Measurements from ENCODE around the gene DNM3.

DNM3 gene

GRCh38 chr1:172241540-172241939, 400.2 kb downstream of the DNM3 start:
- H3K9me3 ChIP-seq (ENCODE audit: control insufficient read depth, insufficient read depth, low read length), result no peaks in the 10 kb centered on the region
- no peak overlapping the region for H3K9ac ChIP-seq (ENCODE audit: low read depth, low read length)
- H3K4me1 ChIP-seq (ENCODE audit: insufficient read depth, low read length), result no peaks in the 10 kb centered on the region
- H3K36me3 ChIP-seq (ENCODE audit: insufficient read depth, low read length), result no peaks in the 10 kb centered on the region

- H3K9ac ChIP-seq (ENCODE audit: low read depth, low read length), result no peak overlapping the region
- H3K9me3 ChIP-seq (ENCODE audit: control insufficient read depth, insufficient read depth, low read length), result no peaks in the 10 kb centered on the region
- H3K36me3 ChIP-seq (ENCODE audit: insufficient read depth, low read length), result no peaks in the 10 kb centered on the region
- H3K4me1 ChIP-seq (ENCODE audit: insufficient read depth, low read length), result no peaks in the 10 kb centered on the region
Observed at GRCh38 chr1:172244865-172245264, 403.6 kb downstream of the DNM3 start.

GRCh38 chr1:172245788-172246187, 404.5 kb downstream of the DNM3 start:
- Histone ChIP-seq H3K9me3 (ENCODE audit: control insufficient read depth, insufficient read depth, low read length) (no peaks in the 10 kb centered on the region), H3K9ac (ENCODE audit: low read depth, low read length) (no peak overlapping the region)

GRCh38 chr1:172246521-172247390, 405.5 kb downstream of the DNM3 start:
- no peaks in the 10 kb centered on the region for H3K9me3 ChIP-seq (ENCODE audit: control insufficient read depth, insufficient read depth, low read length)
- no peaks in the 10 kb centered on the region for H3K36me3 ChIP-seq (ENCODE audit: insufficient read depth, low read length)
- no peaks in the 10 kb centered on the region for H3K4me1 ChIP-seq (ENCODE audit: insufficient read depth, low read length)
- H3K9ac ChIP-seq (ENCODE audit: low read depth, low read length), result no peak overlapping the region

More at GRCh38 chr1:172245788-172246187, 404.5 kb downstream of the DNM3 start:
- Histone ChIP-seq H3K4me1 (ENCODE audit: insufficient read depth, low read length) (no peaks in the 10 kb centered on the region), H3K36me3 (ENCODE audit: insufficient read depth, low read length) (no peaks in the 10 kb centered on the region)

GRCh38 chr1:172251486-172251885, 410.2 kb downstream of the DNM3 start:
- Histone ChIP-seq H3K36me3 (ENCODE audit: insufficient read depth, low read length) (no peaks in the 10 kb centered on the region), H3K4me1 (ENCODE audit: insufficient read depth, low read length) (peaks cover 10% of the 10 kb centered on the region; the same call in 1 of the 2 replicates), H3K9me3 (ENCODE audit: control insufficient read depth, insufficient read depth, low read length) (no peaks in the 10 kb centered on the region), H3K9ac (ENCODE audit: low read depth, low read length) (no peak overlapping the region)

DNA sequence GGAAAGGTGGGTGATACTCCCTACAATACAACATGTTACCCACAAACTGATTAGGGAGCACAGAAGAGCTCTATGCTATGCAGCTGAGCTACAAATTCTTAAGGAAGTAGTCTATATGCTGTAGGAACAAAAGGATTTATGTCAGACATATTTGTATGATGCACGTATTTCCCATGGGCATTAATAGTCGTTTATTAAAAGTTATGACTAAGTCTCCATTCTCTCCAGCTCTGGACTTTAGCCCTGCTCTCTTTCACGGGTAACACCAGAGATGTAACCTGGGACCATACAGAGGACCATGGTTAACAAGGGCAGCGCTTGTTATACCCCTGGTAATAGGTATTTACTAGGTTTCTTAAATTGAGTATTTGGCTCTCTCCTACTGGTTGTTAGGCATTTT, 411.0 kb downstream of the DNM3 start:
- H3K9me3 ChIP-seq (ENCODE audit: control insufficient read depth, insufficient read depth, low read length), result no peaks in the 10 kb centered on the region
- no peak overlapping the region for H3K9ac ChIP-seq (ENCODE audit: low read depth, low read length)
- H3K36me3 ChIP-seq (ENCODE audit: insufficient read depth, low read length), result no peaks in the 10 kb centered on the region
- peaks cover 10% of the 10 kb centered on the region; the same call in 1 of the 2 replicates for H3K4me1 ChIP-seq (ENCODE audit: insufficient read depth, low read length)

DNA sequence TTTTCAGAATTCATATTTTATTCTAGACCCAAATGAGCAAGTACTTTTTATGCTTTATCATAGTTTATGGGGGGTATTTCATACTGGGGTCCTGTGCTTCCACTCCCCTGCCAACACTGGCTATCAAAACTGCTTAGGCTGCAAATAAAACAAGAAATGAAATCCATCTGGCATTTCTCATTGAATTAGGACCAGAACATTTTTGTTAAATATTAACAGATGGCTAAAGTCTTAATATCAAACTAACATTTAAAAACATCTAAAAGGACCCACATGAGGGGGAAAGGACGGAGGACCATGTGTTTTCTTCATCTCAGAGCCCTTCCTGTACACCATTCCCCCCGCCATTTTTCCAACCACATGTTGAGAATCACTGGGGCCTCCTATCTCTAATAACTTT, 411.7 kb downstream of the DNM3 start:
- Histone ChIP-seq H3K9me3 (ENCODE audit: control insufficient read depth, insufficient read depth, low read length) (no peaks in the 10 kb centered on the region), H3K9ac (ENCODE audit: low read depth, low read length) (no peak overlapping the region), H3K36me3 (ENCODE audit: insufficient read depth, low read length) (no peaks in the 10 kb centered on the region), H3K4me1 (ENCODE audit: insufficient read depth, low read length) (peaks cover 10% of the 10 kb centered on the region; the same call in 1 of the 2 replicates)

GRCh38 chr1:172254521-172255222, 413.4 kb downstream of the DNM3 start:
- Histone ChIP-seq H3K4me1 (ENCODE audit: insufficient read depth, low read length) (peaks cover 10% of the 10 kb centered on the region; the same call in 1 of the 2 replicates), H3K9me3 (ENCODE audit: control insufficient read depth, insufficient read depth, low read length) (no peaks in the 10 kb centered on the region), H3K9ac (ENCODE audit: low read depth, low read length) (no peak overlapping the region), H3K36me3 (ENCODE audit: insufficient read depth, low read length) (no peaks in the 10 kb centered on the region)

- Histone ChIP-seq H3K4me1 (ENCODE audit: insufficient read depth, low read length) (peaks cover 10% of the 10 kb centered on the region; the same call in 1 of the 2 replicates), H3K9ac (ENCODE audit: low read depth, low read length) (no peak overlapping the region), H3K36me3 (ENCODE audit: insufficient read depth, low read length) (no peaks in the 10 kb centered on the region), H3K9me3 (ENCODE audit: control insufficient read depth, insufficient read depth, low read length) (no peaks in the 10 kb centered on the region)
Observed at GRCh38 chr1:172255223-172255560, 413.9 kb downstream of the DNM3 start.

GRCh38 chr1:172265905-172266304, 424.6 kb downstream of the DNM3 start:
- Histone ChIP-seq H3K9ac (ENCODE audit: low read depth, low read length) (no peak overlapping the region), H3K4me1 (ENCODE audit: insufficient read depth, low read length) (peaks cover 5% of the 10 kb centered on the region), H3K9me3 (ENCODE audit: control insufficient read depth, insufficient read depth, low read length) (no peaks in the 10 kb centered on the region), H3K36me3 (ENCODE audit: insufficient read depth, low read length) (no peaks in the 10 kb centered on the region)

GRCh38 chr1:172266528-172267174, 425.4 kb downstream of the DNM3 start:
- H3K9me3 ChIP-seq (ENCODE audit: control insufficient read depth, insufficient read depth, low read length), result peaks cover 3% of the 10 kb centered on the region; the same call in 1 of the 2 replicates
- H3K4me1 ChIP-seq (ENCODE audit: insufficient read depth, low read length), result peaks cover 5% of the 10 kb centered on the region
- H3K9ac ChIP-seq (ENCODE audit: low read depth, low read length), result no peak overlapping the region

DNA sequence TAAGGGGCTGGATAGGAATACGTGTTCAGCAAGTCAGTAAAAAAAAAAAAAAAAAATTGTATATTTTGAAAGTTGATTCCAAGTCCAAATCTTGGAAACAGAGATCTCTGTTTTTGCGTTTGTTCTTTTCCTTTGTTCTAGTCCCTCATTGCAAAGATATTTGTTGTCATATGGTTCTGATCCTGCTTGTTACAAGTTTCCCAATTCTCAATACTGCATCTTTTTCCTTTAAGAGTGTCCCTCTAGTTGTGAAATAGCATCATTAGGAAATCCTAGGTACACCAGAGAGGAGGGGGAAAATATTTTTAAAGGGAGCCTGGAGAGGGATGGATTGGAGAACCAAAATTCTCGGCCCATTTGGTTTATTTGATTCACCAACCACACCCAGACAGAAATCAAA, 426.9 kb downstream of the DNM3 start:
- Histone ChIP-seq H3K36me3 (ENCODE audit: insufficient read depth, low read length) (no peaks in the 10 kb centered on the region), H3K4me1 (ENCODE audit: insufficient read depth, low read length) (peaks cover 5% of the 10 kb centered on the region), H3K9ac (ENCODE audit: low read depth, low read length) (no peak overlapping the region), H3K9me3 (ENCODE audit: control insufficient read depth, insufficient read depth, low read length) (peaks cover 3% of the 10 kb centered on the region; the same call in 1 of the 2 replicates)

More at GRCh38 chr1:172266528-172267174, 425.4 kb downstream of the DNM3 start:
- no peaks in the 10 kb centered on the region for H3K36me3 ChIP-seq (ENCODE audit: insufficient read depth, low read length)

DNA sequence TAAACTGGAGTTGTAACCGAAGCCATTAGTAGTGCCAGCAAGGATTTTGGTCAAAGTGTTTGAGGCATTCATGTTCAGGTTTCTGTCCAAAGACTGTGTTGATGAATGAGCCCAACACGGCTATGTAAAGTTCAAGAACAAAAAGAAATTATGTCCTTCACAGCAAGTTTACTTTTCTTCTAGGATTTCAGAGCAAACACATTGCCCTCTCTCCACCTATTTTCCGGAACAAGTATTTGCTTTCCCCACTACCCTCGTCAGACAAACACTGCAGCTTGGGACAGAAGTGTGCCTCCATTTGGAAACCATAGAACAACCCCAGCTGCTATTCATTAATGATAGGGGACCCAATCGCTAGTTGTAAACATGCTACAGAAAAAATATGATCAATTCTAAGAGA, 427.8 kb downstream of the DNM3 start:
- Histone ChIP-seq H3K4me1 (ENCODE audit: insufficient read depth, low read length) (peaks cover 5% of the 10 kb centered on the region), H3K9ac (ENCODE audit: low read depth, low read length) (no peak overlapping the region), H3K36me3 (ENCODE audit: insufficient read depth, low read length) (no peaks in the 10 kb centered on the region), H3K9me3 (ENCODE audit: control insufficient read depth, insufficient read depth, low read length) (peaks cover 3% of the 10 kb centered on the region; the same call in 1 of the 2 replicates)

DNA sequence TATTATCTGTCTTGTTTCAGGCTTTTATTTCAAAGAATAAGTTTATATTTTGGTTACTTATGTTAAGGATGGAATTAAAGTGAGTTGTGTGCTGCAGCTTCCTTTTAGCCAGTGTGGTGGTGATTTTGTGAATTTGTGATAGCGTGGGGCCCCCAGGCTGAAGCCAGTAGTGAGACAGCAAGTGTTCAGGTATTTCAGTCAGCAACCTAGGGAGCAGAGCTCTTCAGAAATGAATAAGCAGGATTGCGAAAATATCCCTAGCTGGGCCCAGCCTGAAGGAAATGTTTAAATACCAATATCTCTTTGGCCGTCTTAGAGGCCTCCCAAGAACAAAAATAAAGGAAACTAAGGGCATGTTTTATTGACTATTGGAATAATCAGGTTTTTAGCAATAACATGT, 428.3 kb downstream of the DNM3 start:
- Histone ChIP-seq H3K9me3 (ENCODE audit: control insufficient read depth, insufficient read depth, low read length) (peaks cover 3% of the 10 kb centered on the region; the same call in 1 of the 2 replicates), H3K9ac (ENCODE audit: low read depth, low read length) (no peak overlapping the region), H3K4me1 (ENCODE audit: insufficient read depth, low read length) (peaks cover 5% of the 10 kb centered on the region), H3K36me3 (ENCODE audit: insufficient read depth, low read length) (no peaks in the 10 kb centered on the region)

Data from ES-I3 (cell line).